GM18520 (cell line): Measurements from ENCODE around the gene TES.

Experiments
- ATAC-seq: cut with Tn5 transposase; IDR thresholded peaks from one replicate; pipeline ENCODE4 v1.9.1; 2021; ENCODE audit not compliant: unreplicated experiment

TES gene

GRCh38 chr7:116219834-116220233 lies 9.5 kb downstream of the TES start:
- ATAC-seq: no peak

GRCh38 chr7:116222501-116222900 lies 12.2 kb downstream of the TES start:
- ATAC-seq: no peak

GRCh38 chr7:116223588-116223987 lies 13.2 kb downstream of the TES start:
- ATAC-seq: no peak

GRCh38 chr7:116224492-116225098 lies 14.3 kb downstream of the TES start:
- ATAC-seq: peak; percentile 56

GRCh38 chr7:116225860-116226259 lies 15.5 kb downstream of the TES start:
- ATAC-seq: no peak

- ATAC-seq: no peak
These were observed 16.3 kb downstream of the TES start for GRCh38 chr7:116226664-116227063.

GRCh38 chr7:116227678-116228239 lies 17.4 kb downstream of the TES start:
- ATAC-seq: no peak

- no peak for ATAC-seq
These were observed 17.9 kb downstream of the TES start for GRCh38 chr7:116228241-116228640.

- ATAC-seq: no peak
These were observed 19.0 kb downstream of the TES start for GRCh38 chr7:116229366-116229765.

- ATAC-seq: no peak
These were observed 20.1 kb downstream of the TES start for GRCh38 chr7:116230191-116231005.

- ATAC-seq: no peak
These were observed 21.2 kb downstream of the TES start for GRCh38 chr7:116231543-116231942.

- ATAC-seq: no peak
These were observed 21.6 kb downstream of the TES start for GRCh38 chr7:116231949-116232348.

- ATAC-seq: no peak
These were observed 22.0 kb downstream of the TES start for GRCh38 chr7:116232350-116232749.

GRCh38 chr7:116232920-116233319 lies 22.6 kb downstream of the TES start:
- no peak for ATAC-seq

- ATAC-seq: no peak
These were observed 24.3 kb downstream of the TES start for GRCh38 chr7:116234517-116235200.

- no peak for ATAC-seq
These were observed 25.0 kb downstream of the TES start for GRCh38 chr7:116235380-116235779.

GRCh38 chr7:116236020-116236630 lies 25.8 kb downstream of the TES start:
- ATAC-seq: no peak

GRCh38 chr7:116239020-116239419 lies 28.7 kb downstream of the TES start:
- no peak for ATAC-seq

GRCh38 chr7:116239434-116239833 lies 29.1 kb downstream of the TES start:
- no peak for ATAC-seq

GRCh38 chr7:116240024-116240668 lies 29.8 kb downstream of the TES start:
- ATAC-seq: no peak

- no peak for ATAC-seq
These were observed 31.0 kb downstream of the TES start for GRCh38 chr7:116241291-116241690.
